Cardiac fibroblast (primary cell): Measurements from ENCODE around the gene CACNB2.

ENCODE experiments used
- DNase-seq, 2 donors: peaks; one replicate each; pipeline versions ENCODE4 v3.0.0 to v3.0.0-alpha.2; 2010; ENCODE audit warnings: low read depth in 2 of 2
- H3K4me3 ChIP-seq, 2 donors: replicated peaks in 1 of 2; 1 replicate in 1 of 2; 2 replicates in 1 of 2; pipeline ENCODE4 v1.5.1; 2011; ENCODE audit warnings: low read depth in 2 of 2, low read length in 2 of 2, mild to moderate bottlenecking in 2 of 2, moderate library complexity in 1 of 2
- TF ChIP-seq, protein P1 (sequence below): IDR thresholded peaks from one replicate; pipeline ENCODE4 v1.5.1; 2011; ENCODE audit warnings: low read depth, mild to moderate bottlenecking, low read length, inconsistent platforms

CACNB2 gene

GRCh38 chr10:18102404-18102803 is 37.8 kb upstream of the CACNB2 start:
- DNase-seq = no peak
- TF ChIP-seq, protein P1, sequence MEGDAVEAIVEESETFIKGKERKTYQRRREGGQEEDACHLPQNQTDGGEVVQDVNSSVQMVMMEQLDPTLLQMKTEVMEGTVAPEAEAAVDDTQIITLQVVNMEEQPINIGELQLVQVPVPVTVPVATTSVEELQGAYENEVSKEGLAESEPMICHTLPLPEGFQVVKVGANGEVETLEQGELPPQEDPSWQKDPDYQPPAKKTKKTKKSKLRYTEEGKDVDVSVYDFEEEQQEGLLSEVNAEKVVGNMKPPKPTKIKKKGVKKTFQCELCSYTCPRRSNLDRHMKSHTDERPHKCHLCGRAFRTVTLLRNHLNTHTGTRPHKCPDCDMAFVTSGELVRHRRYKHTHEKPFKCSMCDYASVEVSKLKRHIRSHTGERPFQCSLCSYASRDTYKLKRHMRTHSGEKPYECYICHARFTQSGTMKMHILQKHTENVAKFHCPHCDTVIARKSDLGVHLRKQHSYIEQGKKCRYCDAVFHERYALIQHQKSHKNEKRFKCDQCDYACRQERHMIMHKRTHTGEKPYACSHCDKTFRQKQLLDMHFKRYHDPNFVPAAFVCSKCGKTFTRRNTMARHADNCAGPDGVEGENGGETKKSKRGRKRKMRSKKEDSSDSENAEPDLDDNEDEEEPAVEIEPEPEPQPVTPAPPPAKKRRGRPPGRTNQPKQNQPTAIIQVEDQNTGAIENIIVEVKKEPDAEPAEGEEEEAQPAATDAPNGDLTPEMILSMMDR = no peak

DNA sequence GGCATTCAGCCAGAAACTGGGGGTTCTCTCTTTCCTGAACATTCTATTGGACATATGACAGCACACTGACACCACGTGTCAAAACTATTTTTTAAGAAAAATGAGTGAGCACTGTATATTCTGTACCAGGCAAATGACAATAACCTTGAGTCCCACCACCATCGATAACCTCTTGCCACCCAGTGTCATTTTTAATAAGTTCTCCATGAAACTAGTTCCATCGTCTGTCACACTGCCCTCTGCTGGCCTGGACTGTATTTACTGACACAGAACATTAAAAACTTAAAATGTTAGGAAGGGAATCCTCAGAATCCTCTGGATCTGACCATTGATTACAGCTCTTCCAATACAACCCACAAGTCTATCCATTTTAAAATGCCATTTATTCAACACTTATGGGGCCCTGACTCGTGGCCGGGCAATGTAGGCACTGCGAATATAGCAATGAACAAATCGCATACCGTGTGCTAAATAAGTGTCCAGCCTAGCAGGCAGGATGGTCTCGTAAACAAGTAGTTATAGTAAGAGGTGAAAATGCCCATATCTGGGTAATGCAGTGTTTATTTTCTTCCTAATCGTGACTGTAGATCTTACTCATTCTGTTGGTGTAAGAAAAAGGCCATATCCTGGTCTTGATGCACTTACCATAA is 35.9 kb upstream of the CACNB2 start:
- peak; percentile 56 to 64 for DNase-seq
- H3K4me3 ChIP-seq = no peak overlapping the region
- TF ChIP-seq, protein P1 = peak; percentile 58

More at GRCh38 chr10:18102404-18102803, 37.8 kb upstream of the CACNB2 start:
- no peak overlapping the region for H3K4me3 ChIP-seq

DNA sequence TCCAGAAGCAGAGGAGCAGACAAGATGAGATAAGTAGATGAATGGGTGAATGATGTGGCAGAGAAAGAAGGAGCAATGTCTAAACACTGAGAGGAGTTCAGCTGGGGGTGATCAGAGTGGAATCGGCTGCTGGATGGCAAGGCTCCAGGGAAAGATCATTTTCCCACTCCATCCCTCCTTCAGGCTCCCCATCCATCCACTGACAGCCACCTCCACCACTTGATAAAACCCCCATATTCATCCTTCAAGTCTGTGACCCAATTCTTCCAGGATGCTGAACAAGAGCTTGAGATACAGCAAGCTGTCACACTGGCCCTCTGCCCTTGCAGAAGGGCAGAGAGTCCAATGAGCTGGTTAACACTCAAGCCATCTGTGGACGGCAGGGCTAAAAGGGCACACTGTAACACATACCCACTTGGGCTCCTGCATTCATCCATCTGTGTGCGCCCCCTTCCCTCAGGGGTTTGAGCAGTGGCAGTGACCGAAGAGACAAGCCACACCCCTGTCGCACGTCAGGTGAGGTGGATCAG is 30.8 kb upstream of the CACNB2 start:
- no peak overlapping the region for H3K4me3 ChIP-seq
- TF ChIP-seq, protein P1 = no peak
- no peak for DNase-seq

DNA sequence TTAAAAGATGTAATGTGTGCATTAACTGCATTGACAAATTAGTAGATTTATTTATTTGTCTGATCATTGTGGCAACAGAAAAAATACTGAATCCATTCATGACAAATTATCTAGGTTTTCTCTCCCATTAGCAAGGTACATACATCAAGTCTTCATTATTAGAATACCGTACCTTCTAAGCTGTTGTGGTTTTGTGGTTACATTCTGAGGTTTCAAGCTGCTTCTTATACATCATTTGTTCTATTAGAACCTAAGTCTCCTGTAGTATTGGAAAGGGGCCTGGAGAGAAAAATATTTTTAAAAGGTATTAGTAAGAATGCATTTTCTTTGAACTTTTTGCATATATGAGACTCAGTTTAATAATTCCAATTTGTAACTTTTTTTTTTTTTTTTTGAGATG is 26.3 kb upstream of the CACNB2 start:
- DNase-seq = no peak
- H3K4me3 ChIP-seq = no peak overlapping the region
- TF ChIP-seq, protein P1 = no peak

- no peak for DNase-seq
- no peak overlapping the region for H3K4me3 ChIP-seq
- TF ChIP-seq, protein P1 = no peak
Measured at GRCh38 chr10:18117276-18117675, 22.9 kb upstream of the CACNB2 start.

GRCh38 chr10:18122753-18123152 is 17.5 kb upstream of the CACNB2 start:
- H3K4me3 ChIP-seq = no peak overlapping the region
- TF ChIP-seq, protein P1 = no peak
- DNase-seq = no peak

DNA sequence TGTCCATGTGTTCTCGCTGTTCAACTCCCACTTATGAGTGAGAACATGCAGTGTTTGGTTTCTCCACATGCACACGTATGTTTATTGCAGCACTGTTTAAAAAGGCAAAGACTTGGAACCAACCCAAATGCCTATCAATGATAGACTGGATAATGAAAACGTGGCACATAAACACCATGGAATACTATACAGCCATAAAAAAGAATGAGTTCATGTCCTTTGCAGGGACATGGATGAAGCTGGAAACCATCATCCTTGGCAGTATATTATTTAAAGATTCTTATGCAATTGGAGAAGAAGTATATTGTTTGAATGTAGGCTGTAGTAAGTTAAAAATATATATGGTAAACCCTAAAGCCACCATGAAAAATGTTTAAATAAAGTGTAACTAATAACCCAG is 7.2 kb upstream of the CACNB2 start:
- no peak overlapping the region for H3K4me3 ChIP-seq
- TF ChIP-seq, protein P1 = no peak
- DNase-seq = no peak
